Activated naive CD8-positive, alpha-beta T cell treated with anti-CD3 and anti-CD28 coated beads, Interleukin-2, amount 10 ng/mL, durations not matched to agents 7 days and 5 days (primary cell): ENCODE results near the gene SETD7. TPM values are rescaled to one million over a fixed set of nuclear protein-coding genes. Genes with fewer than 3 reads are reported as not detected.

Experiments
- ATAC-seq: fragments of 150-1000 bp; cut with Tn5 transposase; one replicate; pipeline ENCODE4 v1.10.0; 2021; ENCODE audit warnings: low read depth, moderate library complexity
- POLR2A ChIA-PET: fragments of 350-600 bp; sonication (Branson Sonifier 250); formaldehyde crosslinking; loops from one replicate; lab custom pipeline; 2021; ENCODE audit warnings: antibody characterized with exemption; lab: Charles Lee
- DNase-seq: peaks from one replicate; pipeline ENCODE4 v3.0.0; 2021
- H3K27ac Mint-ChIP-seq: one replicate; pipeline ENCODE4 v1.8.0; 2022; ENCODE audit warnings: mild to moderate bottlenecking, mixed read lengths
- H3K27me3 Mint-ChIP-seq: one replicate; pipeline ENCODE4 v1.8.0; 2022; ENCODE audit warnings: mild to moderate bottlenecking, moderate library complexity, mixed read lengths
- H3K36me3 Mint-ChIP-seq: one replicate; pipeline ENCODE4 v1.8.0; 2021; ENCODE audit warnings: mild to moderate bottlenecking, mixed read lengths
- H3K4me1 Mint-ChIP-seq: one replicate; pipeline ENCODE4 v1.8.0; 2021; ENCODE audit warnings: mixed read lengths
- H3K4me3 Mint-ChIP-seq: one replicate; pipeline ENCODE4 v1.8.0; 2022; ENCODE audit warnings: mild to moderate bottlenecking, moderate library complexity, mixed read lengths
- H3K9me3 Mint-ChIP-seq: one replicate; pipeline ENCODE4 v1.8.0; 2021; ENCODE audit warnings: mixed read lengths
- total RNA-seq, 2 experiments: library from RNA; stranded (reverse); gene quantifications; one replicate each; pipeline ENCODE4 v1.2.3, GENCODE V29; 2021

SETD7 gene
- total RNA-seq, 2 experiments from 2014 or later: 9.4 to 10.1 TPM

- H3K27ac Mint-ChIP-seq: no peak overlapping the region
- POLR2A ChIA-PET: no interaction called here
- no peak overlapping the region for H3K4me3 Mint-ChIP-seq
Measured at GRCh38 chr4:139530833-139531427, 25.1 kb downstream of the SETD7 start.

GRCh38 chr4:139528377-139529005 lies 27.5 kb downstream of the SETD7 start:
- ATAC-seq (peak; percentile 48), DNase-seq (no peak)
- Mint-ChIP-seq H3K9me3 (no peaks in the 10 kb centered on the region), H3K36me3 (peaks cover 14% of the 10 kb centered on the region), H3K27me3 (no peaks in the 10 kb centered on the region), H3K4me1 (peaks cover 18% of the 10 kb centered on the region), H3K27ac (no peak overlapping the region), H3K4me3 (no peak overlapping the region)
- POLR2A ChIA-PET: no interaction called here

More at GRCh38 chr4:139530833-139531427, 25.1 kb downstream of the SETD7 start:
- DNase-seq: no peak
- Mint-ChIP-seq H3K27me3 (no peaks in the 10 kb centered on the region), H3K9me3 (no peaks in the 10 kb centered on the region), H3K4me1 (peaks cover 9% of the 10 kb centered on the region), H3K36me3 (peaks cover 7% of the 10 kb centered on the region)
- peak; percentile 42 for ATAC-seq

GRCh38 chr4:139526928-139527327 lies 29.1 kb downstream of the SETD7 start:
- Mint-ChIP-seq H3K27me3 (no peaks in the 10 kb centered on the region), H3K4me3 (no peak overlapping the region), H3K27ac (no peak overlapping the region), H3K36me3 (peaks cover 23% of the 10 kb centered on the region), H3K4me1 (peaks cover 18% of the 10 kb centered on the region), H3K9me3 (no peaks in the 10 kb centered on the region)
- ATAC-seq (no peak), DNase-seq (no peak)
- POLR2A ChIA-PET: no interaction called here

DNA sequence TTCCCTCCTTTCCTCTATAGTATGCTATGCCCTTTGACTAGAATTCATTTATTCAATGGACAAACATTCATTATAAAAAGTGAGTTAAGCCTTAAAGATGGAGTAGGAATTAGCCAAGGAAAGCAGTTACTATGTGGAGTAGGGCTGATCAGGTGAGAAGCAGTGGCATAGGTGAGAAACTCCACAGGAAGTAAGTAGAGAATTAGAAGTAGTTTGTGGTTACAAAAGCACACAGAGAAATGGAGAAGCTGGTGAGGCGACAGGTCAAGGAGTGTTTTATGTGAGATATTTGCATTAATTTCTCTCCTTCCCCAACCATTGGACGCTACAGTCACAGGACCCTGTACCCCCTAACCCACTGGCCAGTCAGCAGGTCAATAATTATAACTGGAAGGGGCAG lies 30.6 kb downstream of the SETD7 start:
- DNase-seq: no peak
- Mint-ChIP-seq H3K27ac (peak overlapping the region; percentile 71), H3K9me3 (no peaks in the 10 kb centered on the region), H3K4me1 (peaks cover 14% of the 10 kb centered on the region), H3K27me3 (no peaks in the 10 kb centered on the region), H3K36me3 (peaks cover 28% of the 10 kb centered on the region), H3K4me3 (peak overlapping the region; percentile 3)
- POLR2A ChIA-PET: interaction anchor here (0.8 kb wide), 1 partner anchor 72 kb away, joined by 3 read pairs; no protein-coding TSS in a partner anchor
- no peak for ATAC-seq

DNA sequence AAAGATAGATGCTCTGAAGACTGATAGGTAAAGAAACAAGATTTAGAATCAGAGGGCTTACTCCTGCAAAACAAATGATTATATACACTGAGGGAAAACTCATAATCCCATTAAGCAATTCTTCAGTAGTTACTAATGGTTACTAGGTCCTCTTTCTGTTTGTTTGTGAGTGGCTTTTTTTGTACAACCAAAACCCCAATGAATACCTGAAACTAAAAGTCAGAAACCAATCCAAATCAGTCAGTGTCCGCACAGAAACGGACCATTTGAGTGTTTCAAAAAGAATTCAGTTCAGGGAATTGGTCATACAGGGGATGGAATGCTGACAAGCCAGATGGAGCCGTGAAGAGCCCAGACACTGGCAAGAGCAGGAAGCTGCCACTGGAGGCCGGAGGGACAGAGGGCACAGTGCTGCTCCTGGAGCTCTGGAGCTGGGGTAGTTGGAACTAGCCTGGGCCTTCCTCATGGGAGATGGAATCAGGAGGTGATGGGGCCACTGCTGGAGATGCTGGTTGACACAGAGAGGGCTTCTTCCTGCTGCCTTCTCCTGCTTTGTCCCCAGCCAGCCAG lies 31.9 kb downstream of the SETD7 start:
- Mint-ChIP-seq H3K27me3 (no peaks in the 10 kb centered on the region), H3K4me1 (peaks cover 14% of the 10 kb centered on the region), H3K9me3 (no peaks in the 10 kb centered on the region), H3K4me3 (no peak overlapping the region), H3K36me3 (peaks cover 33% of the 10 kb centered on the region), H3K27ac (no peak overlapping the region)
- ATAC-seq (no peak), DNase-seq (no peak)
- POLR2A ChIA-PET: no interaction called here

GRCh38 chr4:139523076-139523475 lies 32.9 kb downstream of the SETD7 start:
- Mint-ChIP-seq H3K9me3 (no peaks in the 10 kb centered on the region), H3K27me3 (no peaks in the 10 kb centered on the region), H3K4me3 (no peak overlapping the region), H3K36me3 (peaks cover 32% of the 10 kb centered on the region), H3K4me1 (peaks cover 9% of the 10 kb centered on the region), H3K27ac (no peak overlapping the region)
- ATAC-seq: no peak
- POLR2A ChIA-PET: no interaction called here
- no peak for DNase-seq

DNA sequence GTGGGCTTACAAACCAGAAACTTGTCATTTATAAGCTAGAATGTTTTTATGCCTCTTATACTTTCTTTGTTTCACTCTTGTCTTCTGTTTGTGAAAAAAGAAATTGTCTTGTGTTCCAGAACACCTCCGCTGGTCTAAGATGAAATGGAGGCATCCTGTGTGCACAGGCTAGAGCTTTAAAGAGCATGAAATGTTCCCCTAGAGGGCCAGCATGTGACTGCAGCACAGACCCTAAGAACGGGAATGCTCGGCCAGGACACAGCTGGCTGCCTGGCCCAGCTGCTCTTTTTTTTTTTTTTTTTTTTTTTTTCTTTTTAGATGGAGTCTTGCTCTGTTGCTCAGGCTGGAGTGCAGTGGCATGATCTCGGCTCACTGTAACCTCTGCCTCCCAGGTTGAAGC lies 33.6 kb downstream of the SETD7 start:
- Mint-ChIP-seq H3K36me3 (peaks cover 36% of the 10 kb centered on the region), H3K4me3 (no peak overlapping the region), H3K27me3 (no peaks in the 10 kb centered on the region), H3K4me1 (peaks cover 9% of the 10 kb centered on the region), H3K9me3 (no peaks in the 10 kb centered on the region), H3K27ac (no peak overlapping the region)
- DNase-seq (no peak), ATAC-seq (no peak)
- POLR2A ChIA-PET: no interaction called here

GRCh38 chr4:139521754-139522401 lies 34.1 kb downstream of the SETD7 start:
- Mint-ChIP-seq H3K27me3 (no peaks in the 10 kb centered on the region), H3K36me3 (peaks cover 38% of the 10 kb centered on the region), H3K4me1 (peaks cover 9% of the 10 kb centered on the region), H3K27ac (no peak overlapping the region), H3K9me3 (no peaks in the 10 kb centered on the region), H3K4me3 (no peak overlapping the region)
- POLR2A ChIA-PET: no interaction called here
- no peak for ATAC-seq
- DNase-seq: no peak

GRCh38 chr4:139515531-139515958 lies 40.5 kb downstream of the SETD7 start:
- Mint-ChIP-seq H3K9me3 (no peaks in the 10 kb centered on the region), H3K4me1 (no peaks in the 10 kb centered on the region), H3K4me3 (no peak overlapping the region), H3K36me3 (peaks cover 43% of the 10 kb centered on the region), H3K27me3 (no peaks in the 10 kb centered on the region), H3K27ac (no peak overlapping the region)
- DNase-seq (no peak), ATAC-seq (no peak)
- POLR2A ChIA-PET: no interaction called here

DNA sequence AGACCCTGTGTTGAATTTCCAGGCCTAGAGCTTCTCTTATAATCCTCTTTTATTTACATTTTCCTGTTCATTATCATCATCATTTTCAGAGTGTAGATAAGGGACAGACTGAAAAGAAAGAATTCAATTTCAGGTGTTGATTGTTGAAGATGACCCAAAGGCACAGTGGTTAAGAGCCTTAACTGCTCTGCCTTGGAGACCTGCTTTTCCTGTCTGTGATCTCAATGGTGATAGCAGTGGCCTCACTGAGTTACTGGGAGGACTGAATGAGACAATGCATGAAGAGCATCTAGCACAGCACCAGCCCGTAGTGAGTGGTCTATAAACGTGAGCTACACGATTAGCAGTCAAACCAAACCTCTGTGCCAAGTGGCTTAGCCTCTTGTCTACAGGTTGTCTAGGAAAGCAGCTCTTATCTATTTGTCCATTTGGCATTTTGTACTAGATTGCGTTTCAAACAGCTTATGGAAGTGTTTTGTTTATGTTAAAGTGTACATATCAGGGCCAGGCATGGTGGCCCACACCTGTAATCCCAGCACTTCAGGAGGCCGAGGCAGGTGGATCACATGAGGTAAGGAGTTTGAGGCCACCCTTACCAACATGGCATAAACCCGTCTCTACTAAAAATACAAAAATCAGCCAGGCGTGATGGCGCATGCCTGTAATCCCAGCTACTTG lies 41.5 kb downstream of the SETD7 start:
- Mint-ChIP-seq H3K36me3 (peaks cover 39% of the 10 kb centered on the region), H3K9me3 (no peaks in the 10 kb centered on the region), H3K27ac (no peak overlapping the region), H3K4me1 (no peaks in the 10 kb centered on the region), H3K27me3 (no peaks in the 10 kb centered on the region), H3K4me3 (no peak overlapping the region)
- ATAC-seq: no peak
- POLR2A ChIA-PET: interaction anchor here (0.7 kb wide), 1 partner anchor 12 kb away, joined by 6 read pairs; no protein-coding TSS in a partner anchor
- no peak for DNase-seq

- Mint-ChIP-seq H3K36me3 (peaks cover 23% of the 10 kb centered on the region), H3K9me3 (no peaks in the 10 kb centered on the region)
Measured at GRCh38 chr4:139511320-139511719, 44.7 kb downstream of the SETD7 start.

DNA sequence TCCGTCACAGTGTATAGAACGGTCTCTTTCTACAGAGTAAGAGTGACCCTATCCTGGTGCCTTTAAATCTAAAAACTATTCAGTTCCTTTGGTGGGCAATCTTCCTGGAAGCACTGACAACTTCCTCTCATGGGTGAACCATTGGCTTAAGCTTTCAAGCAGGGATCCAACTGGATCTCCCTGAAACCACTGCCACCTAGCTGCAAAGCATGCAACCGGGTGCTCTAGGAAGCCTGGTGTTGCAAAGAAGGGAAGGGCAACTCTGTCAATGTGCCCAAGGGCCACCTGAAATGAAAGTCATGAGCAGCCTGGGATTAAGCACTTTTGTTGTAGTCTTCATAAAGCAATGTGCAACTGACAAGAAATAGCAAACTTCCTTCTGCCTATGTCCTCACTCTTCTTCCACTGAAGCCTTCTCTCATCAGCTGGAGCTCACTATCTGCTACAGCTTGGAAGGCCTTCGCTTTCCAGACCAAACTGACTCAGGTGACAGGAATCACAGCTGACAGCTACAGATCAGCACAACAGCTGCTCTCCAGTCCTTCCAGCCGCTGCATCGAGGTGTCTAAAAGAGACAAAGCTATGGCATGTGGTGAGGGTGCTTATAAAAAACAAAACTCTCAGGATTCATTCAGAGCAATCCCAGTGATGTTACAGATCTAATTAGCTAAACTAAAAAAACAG lies 46.1 kb downstream of the SETD7 start:
- no peaks in the 10 kb centered on the region for H3K9me3 Mint-ChIP-seq
- no peak overlapping the region for H3K27ac Mint-ChIP-seq
- H3K36me3 Mint-ChIP-seq: peaks cover 18% of the 10 kb centered on the region
- no peak overlapping the region for H3K4me3 Mint-ChIP-seq
- no peak for DNase-seq
- POLR2A ChIA-PET: no interaction called here
- no peaks in the 10 kb centered on the region for H3K27me3 Mint-ChIP-seq
- no peak for ATAC-seq
- peaks cover 1% of the 10 kb centered on the region for H3K4me1 Mint-ChIP-seq

More at GRCh38 chr4:139511320-139511719, 44.7 kb downstream of the SETD7 start:
- Mint-ChIP-seq H3K27ac (no peak overlapping the region), H3K4me1 (peaks cover 1% of the 10 kb centered on the region), H3K27me3 (no peaks in the 10 kb centered on the region), H3K4me3 (no peak overlapping the region)
- DNase-seq: no peak
- no peak for ATAC-seq
- POLR2A ChIA-PET: no interaction called here
